Panc1 (cell line): ENCODE measurements around the gene MTFR1L. TPM values are rescaled to one million over a fixed set of nuclear protein-coding genes. Genes with fewer than 3 reads are reported as not detected.

Source experiments
- ATAC-seq: fragments of 200-7000 bp; cut with Tn5 transposase; 2 replicates; pipeline ENCODE4 v1.9.1; 2020; ENCODE audit warnings: mild to moderate bottlenecking, moderate library complexity
- BruUV-seq: library from RNA; stranded (reverse); fragments of 400-500 nt; replicated peaks from 2 replicates; lab custom pipeline; 2021; lab: Mats Ljungman, UMichigan
- CTCF ChIA-PET: fragments of 300-600 bp; sonication (Branson Sonifier 250); formaldehyde crosslinking; loops from one replicate; lab custom pipeline; 2022; ENCODE audit warnings: antibody characterized with exemption; lab: Charles Lee
- POLR2A ChIA-PET: fragments of 300-600 bp; sonication (Branson Sonifier 250); formaldehyde crosslinking; loops from one replicate; lab custom pipeline; 2022; ENCODE audit warnings: antibody characterized with exemption; lab: Charles Lee
- DNase-seq: peaks from one replicate; pipeline ENCODE4 v3.0.0-alpha.2; 2010; ENCODE audit warnings: low read depth, low spot score
- H3K27ac ChIP-seq: 2 replicates; pipeline ENCODE4 v1.5.1; 2011; ENCODE audit warnings: mild to moderate bottlenecking, low read length, inconsistent platforms
- H3K27me3 ChIP-seq: fragments of 200-500 bp; sonication (Bioruptor generic); 2 replicates; pipeline ENCODE4 v1.6.0; 2014; ENCODE audit warnings: low read length, inconsistent platforms; ENCODE audit not compliant: control insufficient read depth, insufficient read depth
- H3K36me3 ChIP-seq: fragments of 200-500 bp; sonication (Bioruptor generic); 2 replicates; pipeline ENCODE4 v1.5.1; 2014; ENCODE audit warnings: inconsistent platforms, mild to moderate bottlenecking, low read length, moderate library complexity; ENCODE audit not compliant: control insufficient read depth, insufficient read depth
- H3K4me1 ChIP-seq: 2 replicates; pipeline ENCODE4 v1.5.1; 2011; ENCODE audit warnings: inconsistent platforms, mild to moderate bottlenecking, low read length, moderate library complexity; ENCODE audit not compliant: control insufficient read depth, insufficient read depth
- H3K4me3 ChIP-seq, 2 experiments: 2 replicates each; pipeline ENCODE4 v1.5.1; 2011 to 2012; ENCODE audit warnings: low read depth in 2 of 2, low read length in 2 of 2, mild to moderate bottlenecking in 2 of 2, inconsistent platforms in 1 of 2, moderate library complexity in 1 of 2
- H3K9me3 ChIP-seq: fragments of 200-500 bp; sonication (Bioruptor generic); 2 replicates; pipeline ENCODE4 v1.5.1; 2014; ENCODE audit warnings: low read depth, mild to moderate bottlenecking, inconsistent platforms, low read length, moderate library complexity; ENCODE audit not compliant: control insufficient read depth, insufficient read depth
- POLR2AphosphoS5 ChIP-seq: IDR thresholded peaks from 2 replicates; pipeline ENCODE4 v1.6.1; 2012; ENCODE audit warnings: mild to moderate bottlenecking, low read depth, low read length, moderate library complexity
- SIN3A ChIP-seq: IDR thresholded peaks from 2 replicates; pipeline ENCODE4 v1.6.1; 2012; ENCODE audit warnings: low read depth, mild to moderate bottlenecking, low read length, moderate library complexity, borderline replicate concordance; ENCODE audit not compliant: insufficient read depth
- TCF7L2 ChIP-seq: IDR thresholded peaks from 2 replicates; pipeline ENCODE4 v1.6.1; 2011; ENCODE audit warnings: mild to moderate bottlenecking, low read depth, low read length, inconsistent platforms
- in situ Hi-C: cut with HindIII; loops from 2 replicates; pipeline ENCODE4 v1.10.0; 2016; ENCODE audit warnings: low sequenced_read_pairs, low pct_unique_long_range_greater_than_20kb
- intact Hi-C: fragments of 100-400 bp; cut with micrococcal nuclease; formaldehyde crosslinking; loops from one replicate; pipeline ENCODE4 v1.10.0; 2022; ENCODE audit not compliant: unreplicated experiment
- total RNA-seq: library from RNA; stranded (reverse); gene quantifications from one replicate; pipeline ENCODE4 v1.2.1, GENCODE V29; 2021; ENCODE audit not compliant: unreplicated experiment
- TF ChIP-seq, protein P1 (sequence below): fragments of 450-650 bp; IDR thresholded peaks from 2 replicates; pipeline ENCODE4 v1.5.1; 2017; ENCODE audit warnings: mild to moderate bottlenecking
- TF ChIP-seq, protein P2 (sequence below), 2 experiments: IDR thresholded peaks; 2 replicates each; pipeline ENCODE4 v1.6.1; 2011 to 2012; ENCODE audit warnings: low read depth in 2 of 2, control low read depth in 1 of 2, low read length in 1 of 2, mild to moderate bottlenecking in 1 of 2, moderate library complexity in 1 of 2; ENCODE audit not compliant: insufficient read depth in 1 of 2

The MTFR1L gene
- total RNA-seq, 1 experiment from 2014 or later, result 68.5 TPM

DNA sequence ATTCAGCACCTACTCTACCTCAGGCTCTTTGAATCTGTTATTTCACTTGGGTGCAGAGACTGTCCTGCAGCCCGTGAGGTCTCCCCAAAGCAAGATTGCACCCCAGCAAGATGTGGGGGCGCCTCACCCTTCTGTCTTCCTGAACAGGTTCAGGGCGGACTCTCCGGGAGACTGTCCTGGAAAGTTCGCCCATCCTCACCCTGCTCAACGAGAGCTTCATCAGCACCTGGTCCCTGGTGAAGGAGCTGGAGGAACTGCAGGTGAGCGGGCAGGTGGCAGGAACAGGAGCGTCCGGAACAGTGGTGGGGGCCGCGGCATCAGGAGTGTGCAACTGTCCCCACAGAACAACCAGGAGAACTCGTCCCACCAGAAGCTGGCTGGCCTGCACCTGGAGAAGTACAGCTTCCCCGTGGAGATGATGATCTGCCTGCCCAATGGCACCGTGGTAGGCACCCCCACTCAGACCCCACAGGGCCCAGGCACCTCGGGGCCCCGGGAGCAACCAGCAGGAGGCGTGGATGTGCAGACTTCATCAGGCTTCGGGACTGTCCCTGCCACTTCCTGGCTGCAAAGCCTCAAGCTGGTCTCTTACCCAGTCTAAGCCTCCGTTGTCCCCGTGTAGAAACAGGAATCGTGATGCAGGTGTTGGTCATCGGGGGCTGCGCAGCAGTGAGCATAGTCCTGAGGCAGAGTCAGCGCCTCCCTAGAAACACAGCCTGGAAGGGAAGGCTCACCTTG, 5.9 kb upstream of the MTFR1L start:
- CTCF ChIA-PET, result interaction anchor here (0.6 kb wide), 1 partner anchor 12 kb away, joined by 8 read pairs; no protein-coding TSS in a partner anchor
- no peak for DNase-seq
- Histone ChIP-seq H3K9me3 (no peaks in the 10 kb centered on the region), H3K4me1 (peaks cover 12% of the 10 kb centered on the region), H3K36me3 (no peaks in the 10 kb centered on the region), H3K27me3 (no peaks in the 10 kb centered on the region), H3K4me3 (no peak overlapping the region), H3K27ac (no peak overlapping the region)
- TF ChIP-seq, protein P1, sequence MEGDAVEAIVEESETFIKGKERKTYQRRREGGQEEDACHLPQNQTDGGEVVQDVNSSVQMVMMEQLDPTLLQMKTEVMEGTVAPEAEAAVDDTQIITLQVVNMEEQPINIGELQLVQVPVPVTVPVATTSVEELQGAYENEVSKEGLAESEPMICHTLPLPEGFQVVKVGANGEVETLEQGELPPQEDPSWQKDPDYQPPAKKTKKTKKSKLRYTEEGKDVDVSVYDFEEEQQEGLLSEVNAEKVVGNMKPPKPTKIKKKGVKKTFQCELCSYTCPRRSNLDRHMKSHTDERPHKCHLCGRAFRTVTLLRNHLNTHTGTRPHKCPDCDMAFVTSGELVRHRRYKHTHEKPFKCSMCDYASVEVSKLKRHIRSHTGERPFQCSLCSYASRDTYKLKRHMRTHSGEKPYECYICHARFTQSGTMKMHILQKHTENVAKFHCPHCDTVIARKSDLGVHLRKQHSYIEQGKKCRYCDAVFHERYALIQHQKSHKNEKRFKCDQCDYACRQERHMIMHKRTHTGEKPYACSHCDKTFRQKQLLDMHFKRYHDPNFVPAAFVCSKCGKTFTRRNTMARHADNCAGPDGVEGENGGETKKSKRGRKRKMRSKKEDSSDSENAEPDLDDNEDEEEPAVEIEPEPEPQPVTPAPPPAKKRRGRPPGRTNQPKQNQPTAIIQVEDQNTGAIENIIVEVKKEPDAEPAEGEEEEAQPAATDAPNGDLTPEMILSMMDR, result no peak
- TF ChIP-seq, protein P2, sequence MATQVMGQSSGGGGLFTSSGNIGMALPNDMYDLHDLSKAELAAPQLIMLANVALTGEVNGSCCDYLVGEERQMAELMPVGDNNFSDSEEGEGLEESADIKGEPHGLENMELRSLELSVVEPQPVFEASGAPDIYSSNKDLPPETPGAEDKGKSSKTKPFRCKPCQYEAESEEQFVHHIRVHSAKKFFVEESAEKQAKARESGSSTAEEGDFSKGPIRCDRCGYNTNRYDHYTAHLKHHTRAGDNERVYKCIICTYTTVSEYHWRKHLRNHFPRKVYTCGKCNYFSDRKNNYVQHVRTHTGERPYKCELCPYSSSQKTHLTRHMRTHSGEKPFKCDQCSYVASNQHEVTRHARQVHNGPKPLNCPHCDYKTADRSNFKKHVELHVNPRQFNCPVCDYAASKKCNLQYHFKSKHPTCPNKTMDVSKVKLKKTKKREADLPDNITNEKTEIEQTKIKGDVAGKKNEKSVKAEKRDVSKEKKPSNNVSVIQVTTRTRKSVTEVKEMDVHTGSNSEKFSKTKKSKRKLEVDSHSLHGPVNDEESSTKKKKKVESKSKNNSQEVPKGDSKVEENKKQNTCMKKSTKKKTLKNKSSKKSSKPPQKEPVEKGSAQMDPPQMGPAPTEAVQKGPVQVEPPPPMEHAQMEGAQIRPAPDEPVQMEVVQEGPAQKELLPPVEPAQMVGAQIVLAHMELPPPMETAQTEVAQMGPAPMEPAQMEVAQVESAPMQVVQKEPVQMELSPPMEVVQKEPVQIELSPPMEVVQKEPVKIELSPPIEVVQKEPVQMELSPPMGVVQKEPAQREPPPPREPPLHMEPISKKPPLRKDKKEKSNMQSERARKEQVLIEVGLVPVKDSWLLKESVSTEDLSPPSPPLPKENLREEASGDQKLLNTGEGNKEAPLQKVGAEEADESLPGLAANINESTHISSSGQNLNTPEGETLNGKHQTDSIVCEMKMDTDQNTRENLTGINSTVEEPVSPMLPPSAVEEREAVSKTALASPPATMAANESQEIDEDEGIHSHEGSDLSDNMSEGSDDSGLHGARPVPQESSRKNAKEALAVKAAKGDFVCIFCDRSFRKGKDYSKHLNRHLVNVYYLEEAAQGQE (IDR thresholded peaks at IDR 0.05; ENCODE audit: insufficient read depth in 1 of 2, low read depth in 2 of 2, low read length in 1 of 2), result no peak
- TF ChIP-seq SIN3A, result no peak
- no peak for TF ChIP-seq TCF7L2
- no peak for TF ChIP-seq POLR2AphosphoS5
- in situ Hi-C loops, result no loop called here
- POLR2A ChIA-PET, result no interaction called here
- intact Hi-C loops, result no loop called here
- no peak for ATAC-seq
- no TSS peak for BruUV-seq

DNA sequence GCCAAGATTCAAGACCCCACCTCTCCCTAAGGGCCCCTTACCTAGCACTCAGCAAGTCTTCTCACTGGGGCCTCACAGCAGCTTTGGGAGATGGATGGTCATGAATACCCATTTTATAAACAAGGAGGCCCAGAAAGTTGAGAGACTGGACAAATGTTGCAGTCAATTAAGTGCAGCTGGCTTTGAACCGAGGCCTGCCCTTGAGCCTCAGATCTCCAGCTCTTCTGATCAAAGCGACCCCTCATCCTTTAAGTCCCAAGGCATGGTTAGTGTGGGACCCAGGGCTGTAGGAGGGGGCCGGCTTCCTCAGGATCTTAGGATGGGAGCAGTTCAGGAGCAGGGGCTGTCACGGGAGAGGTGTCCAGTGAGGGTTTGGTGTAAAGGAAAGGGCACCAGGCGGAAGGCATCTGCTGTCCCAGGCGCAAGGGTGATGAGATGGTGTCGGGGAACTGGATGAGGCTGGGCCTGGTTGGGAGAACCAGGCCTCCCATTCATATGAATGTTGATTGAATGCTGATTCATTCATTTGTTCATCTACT, 5.1 kb upstream of the MTFR1L start:
- no peaks in the 10 kb centered on the region for H3K27me3 ChIP-seq
- TF ChIP-seq TCF7L2 (no peak), POLR2AphosphoS5 (no peak), SIN3A (no peak)
- TF ChIP-seq, protein P2 (IDR thresholded peaks at IDR 0.05; ENCODE audit: insufficient read depth in 1 of 2, low read depth in 2 of 2, low read length in 1 of 2), result no peak
- TF ChIP-seq, protein P1, result no peak
- no peak for DNase-seq
- CTCF ChIA-PET, result interaction anchor here (0.6 to 0.7 kb wide), 2 partner anchors 13 to 222 kb away, joined by 7 to 8 read pairs; no protein-coding TSS in a partner anchor
- peaks cover 15% of the 10 kb centered on the region for H3K4me1 ChIP-seq
- H3K9me3 ChIP-seq, result no peaks in the 10 kb centered on the region
- intact Hi-C loops (no loop called here), in situ Hi-C loops (no loop called here)
- H3K4me3 ChIP-seq, result no peak overlapping the region
- H3K36me3 ChIP-seq, result no peaks in the 10 kb centered on the region
- no peak for ATAC-seq
- POLR2A ChIA-PET, result no interaction called here
- no peak overlapping the region for H3K27ac ChIP-seq
- BruUV-seq, result no TSS peak
